ENCODE data around the gene BRPF1. TPM values are rescaled to one million over a fixed set of nuclear protein-coding genes. Genes with fewer than 3 reads are reported as not detected.
A peak's percentile ranks its signal among the peaks of the same experiment; 100 is the strongest.

Gene BRPF1
- total and polyA plus RNA-seq, 10 of the 15 experiments (the other 5 are each of a cell fraction or from before 2014, with no cell fraction given): 1.2 to 25.3 (median 13.6) TPM

DNA sequence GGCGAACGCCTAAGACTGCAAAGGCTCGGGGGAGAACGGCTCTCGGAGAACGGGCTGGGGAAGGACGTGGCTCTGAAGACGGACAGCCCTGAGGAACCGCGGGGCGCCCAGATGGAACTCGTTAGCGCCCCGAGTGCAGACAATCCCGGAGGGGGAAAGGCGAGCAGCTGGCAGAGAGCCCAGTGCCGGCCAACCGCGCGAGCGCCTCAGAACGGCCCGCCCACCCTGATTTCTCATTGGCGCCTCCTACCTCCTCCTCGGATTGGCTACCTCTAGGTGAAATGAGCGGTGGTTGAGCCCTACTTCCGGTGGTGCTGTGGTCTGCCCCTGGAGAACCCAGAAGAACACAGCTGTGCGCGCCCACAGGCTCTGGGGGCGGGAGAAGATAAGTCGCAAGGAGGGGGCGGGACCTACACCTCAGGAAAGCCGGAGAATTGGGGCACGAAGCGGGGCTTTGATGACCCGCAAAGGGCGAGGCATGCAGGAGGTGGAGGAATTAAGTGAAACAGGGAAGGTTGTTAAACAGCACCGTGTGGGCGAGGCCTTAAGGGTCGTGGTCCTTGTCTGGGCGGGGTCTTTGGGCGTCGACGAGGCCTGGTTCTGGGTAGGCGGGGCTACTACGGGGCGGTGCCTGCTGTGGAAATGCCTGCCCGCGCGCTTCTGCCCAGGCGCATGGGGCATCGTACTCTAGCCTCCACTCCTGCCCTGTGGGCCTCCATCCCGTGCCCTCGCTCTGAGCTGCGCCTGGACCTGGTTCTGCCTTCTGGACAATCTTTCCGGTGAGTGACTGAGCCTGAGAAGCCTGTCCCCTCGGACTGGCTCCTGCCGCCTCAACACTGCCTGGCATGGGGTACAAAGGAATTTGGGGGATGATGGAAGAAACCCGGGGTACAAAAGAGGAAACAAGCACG, 18.4 kb downstream of the BRPF1 start, which contains the start of gene OGG1 (continued):
- no peak for TF ChIP-seq RFX5 (IDR thresholded peaks at IDR 0.05; ENCODE audit: low read depth, low read length)
- TF ChIP-seq TBL1XR1 (IDR thresholded peaks at IDR 0.05; ENCODE audit: low read depth, low read length): no peak
- no peak for TF ChIP-seq SUPT20H (IDR thresholded peaks at IDR 0.05; ENCODE audit: borderline replicate concordance, control insufficient read depth, low read depth, low read length)
- TF ChIP-seq JUNB (IDR thresholded peaks at IDR 0.05): no peak
- peak; percentile 69; the same call in 1 of the 2 replicates for TF ChIP-seq POLR2AphosphoS2 (IDR thresholded peaks at IDR 0.05; ENCODE audit: low read depth, low read length)
- TF ChIP-seq PAX8 (IDR thresholded peaks at IDR 0.05): no peak
- TF ChIP-seq, protein P1, sequence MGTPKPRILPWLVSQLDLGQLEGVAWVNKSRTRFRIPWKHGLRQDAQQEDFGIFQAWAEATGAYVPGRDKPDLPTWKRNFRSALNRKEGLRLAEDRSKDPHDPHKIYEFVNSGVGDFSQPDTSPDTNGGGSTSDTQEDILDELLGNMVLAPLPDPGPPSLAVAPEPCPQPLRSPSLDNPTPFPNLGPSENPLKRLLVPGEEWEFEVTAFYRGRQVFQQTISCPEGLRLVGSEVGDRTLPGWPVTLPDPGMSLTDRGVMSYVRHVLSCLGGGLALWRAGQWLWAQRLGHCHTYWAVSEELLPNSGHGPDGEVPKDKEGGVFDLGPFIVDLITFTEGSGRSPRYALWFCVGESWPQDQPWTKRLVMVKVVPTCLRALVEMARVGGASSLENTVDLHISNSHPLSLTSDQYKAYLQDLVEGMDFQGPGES (IDR thresholded peaks at IDR 0.05): no peak
- peak; percentile 18; the same call in 1 of the 2 replicates for TF ChIP-seq NR2C1 (IDR thresholded peaks at IDR 0.05)
- peak; percentile 32; the same call in 1 of the 2 replicates for TF ChIP-seq NR2F1 (conservative IDR thresholded peaks at IDR 0.05)

All from GM12878 (cell line).